Endothelial cell (in vitro differentiated cells): ENCODE data around the gene FAM219A. TPM values are rescaled to one million over a fixed set of nuclear protein-coding genes. Genes with fewer than 3 reads are reported as not detected.

Source experiments
- DNase-seq: peaks from one replicate; pipeline ENCODE4 v3.0.0; 2021; ENCODE audit warnings: low spot score
- H3K27ac Mint-ChIP-seq: one replicate; pipeline ENCODE4 v1.8.0; 2021; ENCODE audit warnings: mixed read lengths, inconsistent platforms; ENCODE audit not compliant: unreplicated experiment
- H3K27me3 Mint-ChIP-seq: one replicate; pipeline ENCODE4 v1.8.0; 2021; ENCODE audit warnings: mild to moderate bottlenecking, moderate library complexity, mixed read lengths, inconsistent platforms; ENCODE audit not compliant: unreplicated experiment
- H3K36me3 Mint-ChIP-seq: one replicate; pipeline ENCODE4 v1.8.0; 2021; ENCODE audit warnings: mild to moderate bottlenecking, low read depth, mixed read lengths, inconsistent platforms; ENCODE audit not compliant: unreplicated experiment
- H3K4me1 Mint-ChIP-seq: one replicate; pipeline ENCODE4 v1.8.0; 2021; ENCODE audit warnings: mild to moderate bottlenecking, mixed read lengths, inconsistent platforms; ENCODE audit not compliant: unreplicated experiment
- H3K4me3 Mint-ChIP-seq: one replicate; pipeline ENCODE4 v1.8.0; 2021; ENCODE audit warnings: mild to moderate bottlenecking, mixed read lengths, inconsistent platforms; ENCODE audit not compliant: unreplicated experiment
- H3K9me3 Mint-ChIP-seq: one replicate; pipeline ENCODE4 v1.8.0; 2021; ENCODE audit warnings: mixed read lengths, inconsistent platforms; ENCODE audit not compliant: unreplicated experiment
- CTCF ChIP-seq: fragments of 200-600 bp; sonication (generic); IDR thresholded peaks from one replicate; pipeline ENCODE4 v1.5.0; 2021; ENCODE audit warnings: antibody characterized with exemption; ENCODE audit not compliant: unreplicated experiment
- total RNA-seq: library from RNA; stranded (reverse); fragmentation: NEBNext Ultra II Directional; extraction: Animal tissue kit (Norgen Biotek cat#: 25700); gene quantifications from one replicate; pipeline ENCODE4 v1.2.1, GENCODE V29; 2021; ENCODE audit not compliant: unreplicated experiment

FAM219A gene
- total RNA-seq, 1 donor from 2014 or later: 55.3 TPM

DNA sequence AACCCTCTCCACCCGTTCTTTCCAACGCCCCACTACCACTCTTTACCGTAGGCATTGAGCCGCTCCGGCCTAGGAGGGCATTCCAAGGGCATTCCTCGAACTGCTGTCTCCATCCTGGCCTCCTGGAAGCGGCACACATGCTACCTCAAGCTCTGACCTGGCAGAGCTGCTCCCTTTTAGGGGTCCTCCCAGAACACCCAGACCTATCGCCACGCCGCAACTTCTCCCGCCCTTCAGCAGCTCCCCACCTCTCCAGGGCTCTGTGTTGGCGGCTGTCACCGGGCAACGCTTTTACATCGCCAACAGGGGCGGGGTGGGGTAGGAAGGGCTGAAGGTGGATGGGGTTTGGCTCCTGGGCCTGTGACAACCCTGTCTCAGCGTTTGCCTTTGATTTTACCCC is 77.0 kb downstream of the FAM219A start:
- TF ChIP-seq CTCF: no peak
- peak; percentile 6 for DNase-seq
- peaks cover 8% of the 10 kb centered on the region for H3K4me1 Mint-ChIP-seq
- H3K27me3 Mint-ChIP-seq: peaks cover 26% of the 10 kb centered on the region
- H3K27ac Mint-ChIP-seq: no peak overlapping the region
- peaks cover 3% of the 10 kb centered on the region for H3K36me3 Mint-ChIP-seq
- H3K9me3 Mint-ChIP-seq: no peaks in the 10 kb centered on the region
- peak overlapping the region; percentile 77 for H3K4me3 Mint-ChIP-seq

- H3K27ac Mint-ChIP-seq: no peak overlapping the region
- no peak for TF ChIP-seq CTCF
- H3K36me3 Mint-ChIP-seq: peaks cover 3% of the 10 kb centered on the region
- H3K4me1 Mint-ChIP-seq: peaks cover 14% of the 10 kb centered on the region
- H3K9me3 Mint-ChIP-seq: no peaks in the 10 kb centered on the region
- DNase-seq: peak; percentile 71
- H3K27me3 Mint-ChIP-seq: peaks cover 30% of the 10 kb centered on the region
- peak overlapping the region; percentile 94 for H3K4me3 Mint-ChIP-seq
Observed at GRCh38 chr9:34380511-34381315, 77.7 kb downstream of the FAM219A start.

GRCh38 chr9:34380034-34380510 is 78.3 kb downstream of the FAM219A start:
- Mint-ChIP-seq H3K27ac (no peak overlapping the region), H3K27me3 (peaks cover 34% of the 10 kb centered on the region), H3K9me3 (no peaks in the 10 kb centered on the region), H3K36me3 (peaks cover 3% of the 10 kb centered on the region), H3K4me1 (peaks cover 20% of the 10 kb centered on the region), H3K4me3 (peak overlapping the region; percentile 94)
- DNase-seq: peak; percentile 25
- no peak for TF ChIP-seq CTCF

DNA sequence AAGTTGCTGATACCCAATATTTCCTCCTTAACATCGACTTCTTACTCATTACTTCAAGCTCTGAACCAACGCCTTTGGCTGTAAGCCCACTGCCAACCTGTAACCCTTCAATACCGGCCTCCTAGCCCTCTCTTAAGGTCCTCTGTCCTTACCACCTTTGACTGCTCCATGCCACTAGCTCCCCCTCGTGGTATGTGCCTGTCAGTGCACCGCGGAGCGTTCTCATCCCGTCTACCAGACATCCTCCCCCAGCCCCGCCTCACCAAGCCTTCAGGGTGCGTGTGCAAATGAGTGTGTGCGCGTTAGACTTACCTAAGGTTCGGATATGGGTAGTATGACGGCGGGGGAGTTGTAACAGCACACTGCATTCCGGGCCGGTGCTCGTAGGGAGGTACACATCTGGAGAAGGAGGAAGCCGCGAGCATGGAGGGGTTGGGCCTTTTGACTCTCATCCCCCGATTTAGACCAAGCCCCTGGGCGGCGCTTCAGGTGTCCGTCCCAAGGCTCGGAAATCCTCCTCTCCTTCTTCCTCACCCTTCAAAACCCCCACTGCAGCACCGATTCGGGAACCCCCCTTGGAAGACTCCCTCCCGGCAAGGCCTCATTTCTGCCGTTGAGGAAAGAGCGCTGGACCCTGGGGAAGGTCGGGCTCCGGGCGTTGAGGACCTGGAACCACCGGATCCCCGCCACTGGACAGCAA is 78.9 kb downstream of the FAM219A start:
- no peaks in the 10 kb centered on the region for H3K9me3 Mint-ChIP-seq
- TF ChIP-seq CTCF: peak; percentile 93
- peak; percentile 94 for DNase-seq
- no peak overlapping the region for H3K27ac Mint-ChIP-seq
- H3K36me3 Mint-ChIP-seq: peaks cover 3% of the 10 kb centered on the region
- peaks cover 25% of the 10 kb centered on the region for H3K4me1 Mint-ChIP-seq
- H3K27me3 Mint-ChIP-seq: peaks cover 31% of the 10 kb centered on the region
- H3K4me3 Mint-ChIP-seq: peak overlapping the region; percentile 94
